Astrocyte (in vitro differentiated cells and primary cell): Measurements from ENCODE around the gene ANKEF1. TPM values are rescaled to one million over a fixed set of nuclear protein-coding genes. Genes with fewer than 3 reads are reported as not detected.
A peak's percentile ranks its signal among the peaks of the same experiment; 100 is the strongest.

Source experiments
- DNase-seq: peaks from one replicate; pipeline ENCODE4 v3.0.0-alpha.2; 2010; ENCODE audit warnings: low read depth
- FAIRE-seq: peaks from 2 replicates; lab custom pipeline; 2011; peaks lifted over from hg19 to GRCh38; lab: Jason Lieb, UNC
- H2AFZ ChIP-seq: 2 replicates; pipeline ENCODE4 v1.6.0; 2012; ENCODE audit warnings: low read depth, low read length, inconsistent platforms
- H3K27ac ChIP-seq: 2 replicates; pipeline ENCODE4 v1.5.1; 2011; ENCODE audit warnings: low read depth, low read length, inconsistent platforms
- H3K27me3 ChIP-seq: 2 replicates; pipeline ENCODE4 v1.6.0; 2011; ENCODE audit warnings: low read length, inconsistent platforms; ENCODE audit not compliant: insufficient read depth
- H3K36me3 ChIP-seq: 2 replicates; pipeline ENCODE4 v1.5.1; 2011; ENCODE audit warnings: low read length, inconsistent platforms; ENCODE audit not compliant: insufficient read depth
- H3K4me1 ChIP-seq: 2 replicates; pipeline ENCODE4 v1.5.1; 2011; ENCODE audit warnings: low read length, inconsistent platforms; ENCODE audit not compliant: insufficient read depth
- H3K4me2 ChIP-seq: 2 replicates; pipeline ENCODE4 v1.6.0; 2012; ENCODE audit warnings: low read length, inconsistent platforms
- H3K4me3 ChIP-seq: 2 replicates; pipeline ENCODE4 v1.5.1; 2011; ENCODE audit warnings: low read depth, mild to moderate bottlenecking, low read length, inconsistent platforms; ENCODE audit not compliant: insufficient read depth
- H3K79me2 ChIP-seq: 2 replicates; pipeline ENCODE4 v1.6.0; 2012; ENCODE audit warnings: mild to moderate bottlenecking, low read length, inconsistent platforms; ENCODE audit not compliant: insufficient read depth
- H3K9ac ChIP-seq: 2 replicates; pipeline ENCODE4 v1.6.0; 2012; ENCODE audit warnings: mild to moderate bottlenecking, low read length, inconsistent platforms
- H3K9me3 ChIP-seq: 2 replicates; pipeline ENCODE4 v1.5.1; 2012; ENCODE audit warnings: low read depth, mild to moderate bottlenecking, low read length, inconsistent platforms; ENCODE audit not compliant: insufficient read depth
- H4K20me1 ChIP-seq: 2 replicates; pipeline ENCODE4 v1.6.0; 2012; ENCODE audit warnings: low read length, inconsistent platforms; ENCODE audit not compliant: insufficient read depth
- H3K27ac Mint-ChIP-seq: one replicate; pipeline ENCODE4 v1.8.0; 2021; ENCODE audit warnings: mild to moderate bottlenecking, mixed read lengths; ENCODE audit not compliant: unreplicated experiment
- H3K27me3 Mint-ChIP-seq: one replicate; pipeline ENCODE4 v1.8.0; 2021; ENCODE audit warnings: low read depth, mixed read lengths; ENCODE audit not compliant: unreplicated experiment
- H3K36me3 Mint-ChIP-seq: one replicate; pipeline ENCODE4 v1.8.0; 2021; ENCODE audit warnings: low read depth, mixed read lengths; ENCODE audit not compliant: unreplicated experiment
- H3K4me1 Mint-ChIP-seq: one replicate; pipeline ENCODE4 v1.8.0; 2021; ENCODE audit warnings: low read depth, mixed read lengths; ENCODE audit not compliant: unreplicated experiment
- H3K4me3 Mint-ChIP-seq: one replicate; pipeline ENCODE4 v1.8.0; 2021; ENCODE audit warnings: mild to moderate bottlenecking, moderate library complexity, mixed read lengths; ENCODE audit not compliant: unreplicated experiment
- H3K9me3 Mint-ChIP-seq: one replicate; pipeline ENCODE4 v1.8.0; 2021; ENCODE audit warnings: mild to moderate bottlenecking, mixed read lengths; ENCODE audit not compliant: unreplicated experiment
- CTCF ChIP-seq: IDR thresholded peaks from 2 replicates; pipeline ENCODE4 v1.5.1; 2011; ENCODE audit warnings: low read depth, mild to moderate bottlenecking, inconsistent platforms, low read length, moderate library complexity; ENCODE audit not compliant: insufficient read depth
- EZH2 ChIP-seq: IDR thresholded peaks from 2 replicates; pipeline ENCODE4 v1.6.1; 2012; ENCODE audit warnings: mild to moderate bottlenecking, low read length, inconsistent platforms; ENCODE audit not compliant: insufficient read depth
- total RNA-seq: library from RNA; stranded (reverse); gene quantifications from 2 replicates; pipeline ENCODE4 v1.2.1, GENCODE V29; 2021

ANKEF1 gene
- total RNA-seq, 1 donor from 2014 or later: 3.4 TPM

- no peaks in the 10 kb centered on the region for H3K79me2 ChIP-seq
- H4K20me1 ChIP-seq: no peaks in the 10 kb centered on the region
- no peaks in the 10 kb centered on the region for H3K4me1 ChIP-seq
- H3K36me3 ChIP-seq: no peaks in the 10 kb centered on the region
- H3K9me3 ChIP-seq: no peaks in the 10 kb centered on the region
- no peak overlapping the region for H2AFZ ChIP-seq
- no peaks in the 10 kb centered on the region for H3K36me3 Mint-ChIP-seq
- FAIRE-seq (no peak), DNase-seq (no peak)
- no peak overlapping the region for H3K4me3 ChIP-seq
- no peak overlapping the region for H3K4me3 Mint-ChIP-seq
- TF ChIP-seq CTCF (no peak), EZH2 (no peak)
- no peaks in the 10 kb centered on the region for H3K9me3 Mint-ChIP-seq
- no peak overlapping the region for H3K27ac Mint-ChIP-seq
- no peak overlapping the region for H3K4me2 ChIP-seq
- H3K27me3 ChIP-seq: peaks cover 2% of the 10 kb centered on the region
- no peak overlapping the region for H3K27ac ChIP-seq
- no peak overlapping the region for H3K9ac ChIP-seq
- no peaks in the 10 kb centered on the region for H3K27me3 Mint-ChIP-seq
- H3K4me1 Mint-ChIP-seq: peaks cover 2% of the 10 kb centered on the region
Observed at GRCh38 chr20:10061641-10062040, 26.9 kb downstream of the ANKEF1 start.

GRCh38 chr20:10063482-10063881 lies 28.7 kb downstream of the ANKEF1 start:
- Histone ChIP-seq H3K27ac (no peak overlapping the region), H3K4me3 (no peak overlapping the region), H2AFZ (no peak overlapping the region), H3K79me2 (no peaks in the 10 kb centered on the region), H4K20me1 (no peaks in the 10 kb centered on the region), H3K9ac (no peak overlapping the region), H3K27me3 (peaks cover 2% of the 10 kb centered on the region), H3K9me3 (no peaks in the 10 kb centered on the region), H3K36me3 (no peaks in the 10 kb centered on the region), H3K4me1 (no peaks in the 10 kb centered on the region), H3K4me2 (no peak overlapping the region)
- no peaks in the 10 kb centered on the region for H3K27me3 Mint-ChIP-seq
- H3K4me3 Mint-ChIP-seq: no peak overlapping the region
- no peak for DNase-seq
- H3K36me3 Mint-ChIP-seq: no peaks in the 10 kb centered on the region
- peaks cover 2% of the 10 kb centered on the region for H3K4me1 Mint-ChIP-seq
- TF ChIP-seq CTCF (no peak), EZH2 (no peak)
- H3K9me3 Mint-ChIP-seq: no peaks in the 10 kb centered on the region
- no peak overlapping the region for H3K27ac Mint-ChIP-seq
- no peak for FAIRE-seq

GRCh38 chr20:10064611-10065010 lies 29.8 kb downstream of the ANKEF1 start:
- H3K27me3 Mint-ChIP-seq: no peaks in the 10 kb centered on the region
- Histone ChIP-seq H2AFZ (no peak overlapping the region), H3K27ac (no peak overlapping the region), H3K9me3 (no peaks in the 10 kb centered on the region), H4K20me1 (no peaks in the 10 kb centered on the region), H3K4me1 (no peaks in the 10 kb centered on the region), H3K27me3 (peaks cover 2% of the 10 kb centered on the region), H3K36me3 (no peaks in the 10 kb centered on the region), H3K9ac (no peak overlapping the region), H3K4me3 (no peak overlapping the region), H3K79me2 (no peaks in the 10 kb centered on the region), H3K4me2 (no peak overlapping the region)
- TF ChIP-seq CTCF: no peak
- TF ChIP-seq EZH2: no peak
- peaks cover 2% of the 10 kb centered on the region for H3K4me1 Mint-ChIP-seq
- H3K9me3 Mint-ChIP-seq: peaks cover 2% of the 10 kb centered on the region
- no peak overlapping the region for H3K4me3 Mint-ChIP-seq
- H3K27ac Mint-ChIP-seq: no peak overlapping the region
- no peak for FAIRE-seq
- DNase-seq: peak; percentile 32
- H3K36me3 Mint-ChIP-seq: no peaks in the 10 kb centered on the region
